GM19351 (cell line): ENCODE data around the gene UQCC2.

Experiments used
- ATAC-seq: cut with Tn5 transposase; IDR thresholded peaks from one replicate; pipeline ENCODE4 v1.9.1; 2021; ENCODE audit warnings: mild to moderate bottlenecking, moderate library complexity; ENCODE audit not compliant: unreplicated experiment

UQCC2 gene

DNA sequence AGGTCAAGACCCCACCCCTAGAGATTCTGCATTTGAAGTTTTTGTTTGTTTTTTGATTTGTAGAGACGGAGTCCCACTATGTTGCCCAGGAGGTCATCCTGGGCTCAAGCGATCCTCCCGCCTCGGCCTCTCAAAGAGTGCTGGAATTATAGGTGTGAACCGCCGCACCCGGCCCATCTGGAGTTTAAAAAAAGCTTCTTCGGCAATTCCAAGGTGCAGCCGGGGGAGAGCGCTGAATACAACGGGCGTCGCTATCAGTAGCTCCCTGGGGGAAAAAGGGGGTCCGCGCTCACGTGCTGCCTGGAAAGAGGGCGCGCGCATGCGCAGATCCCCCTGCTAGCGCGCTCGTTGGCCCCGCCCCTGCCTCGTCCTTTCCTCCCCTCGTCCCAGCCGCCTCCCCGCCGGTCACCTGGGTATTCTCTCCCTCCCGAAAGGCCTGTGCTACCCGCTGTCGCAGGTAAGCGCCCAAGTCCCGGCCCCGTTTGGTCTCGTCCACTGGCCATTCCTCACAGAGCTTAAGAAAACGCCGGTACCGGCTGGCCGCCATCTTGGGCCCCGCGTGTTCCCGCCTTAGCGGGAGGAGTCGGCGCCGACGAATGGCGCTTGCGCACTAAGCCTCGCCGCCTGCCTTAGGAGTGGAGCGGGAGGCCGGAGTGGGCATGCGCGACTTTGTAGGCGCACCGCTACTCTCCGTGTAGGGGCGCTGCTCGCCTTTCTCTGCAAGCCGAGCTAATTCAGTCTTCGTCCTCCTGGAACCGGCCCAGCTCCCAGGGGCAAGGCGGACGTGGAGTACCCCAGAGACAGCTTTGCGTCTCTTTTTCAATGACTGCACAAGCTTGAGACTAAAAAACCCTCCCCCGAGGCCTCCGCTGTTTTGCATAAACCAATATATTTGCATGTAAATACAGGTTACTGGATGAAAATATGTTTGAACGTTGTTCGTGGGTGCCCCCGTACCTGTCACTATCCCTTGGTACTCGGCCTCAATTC, at the start of gene UQCC2:
UQCC2 (minus strand) TSS at position 561 of the 990 bp plus-strand sequence; CDS start at position 547, 14 bp downstream.
- peak; percentile 87 for ATAC-seq

DNA sequence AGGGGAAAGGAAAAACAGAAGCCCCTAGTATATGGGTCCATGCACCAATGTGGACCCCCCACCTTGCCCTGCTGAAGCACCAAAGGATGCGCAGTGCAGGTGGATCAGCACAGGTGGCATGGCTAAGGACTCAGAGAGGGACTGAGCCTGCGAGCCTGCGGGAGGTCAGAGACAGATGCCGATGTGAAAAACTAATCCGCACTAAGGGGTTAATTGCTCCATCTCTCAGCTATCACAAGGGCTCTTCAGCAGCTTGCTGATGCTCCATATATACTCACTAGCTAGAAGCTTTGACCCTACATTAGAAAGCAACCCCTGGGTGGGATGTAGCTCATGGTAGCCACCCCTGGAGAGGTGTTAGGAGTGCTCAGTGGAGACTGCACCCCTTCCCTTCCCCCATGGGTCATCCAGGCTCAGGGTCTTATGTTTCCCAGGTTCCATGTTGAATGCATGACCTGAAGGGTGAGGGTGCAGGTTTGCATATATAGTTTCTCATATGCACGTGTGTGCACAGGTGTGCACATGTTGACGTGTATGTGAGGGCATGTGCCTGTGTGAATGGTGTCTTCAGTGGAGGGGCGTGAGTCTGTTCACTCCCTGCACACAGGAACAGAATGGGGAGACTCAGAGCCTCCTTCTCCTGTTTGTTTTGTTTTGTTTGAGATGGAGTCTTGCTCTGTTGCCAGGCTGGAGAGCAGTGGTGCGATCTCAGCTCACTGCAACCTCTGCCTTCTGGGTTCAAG, 48.6 kb upstream of the UQCC2 start:
- ATAC-seq = no peak

DNA sequence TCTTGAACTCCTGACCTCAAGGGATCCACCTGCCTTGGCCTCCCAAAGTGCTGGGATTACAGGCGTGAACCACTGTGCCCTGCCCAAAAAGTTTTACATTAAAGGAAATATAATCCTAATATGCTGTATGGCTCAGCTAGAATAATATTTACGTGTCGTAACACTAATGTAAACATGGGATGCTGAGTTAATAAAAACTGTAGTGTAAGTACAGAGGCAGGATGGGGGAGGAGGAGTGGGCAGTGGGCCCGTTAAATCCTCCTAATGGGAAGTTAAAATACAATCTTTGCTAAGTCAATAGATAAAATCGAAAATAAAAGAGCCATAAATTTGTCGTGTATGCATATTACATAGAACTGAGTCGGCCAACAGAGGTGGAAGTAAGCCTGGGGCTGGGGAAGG, 47.3 kb upstream of the UQCC2 start:
- no peak for ATAC-seq

DNA sequence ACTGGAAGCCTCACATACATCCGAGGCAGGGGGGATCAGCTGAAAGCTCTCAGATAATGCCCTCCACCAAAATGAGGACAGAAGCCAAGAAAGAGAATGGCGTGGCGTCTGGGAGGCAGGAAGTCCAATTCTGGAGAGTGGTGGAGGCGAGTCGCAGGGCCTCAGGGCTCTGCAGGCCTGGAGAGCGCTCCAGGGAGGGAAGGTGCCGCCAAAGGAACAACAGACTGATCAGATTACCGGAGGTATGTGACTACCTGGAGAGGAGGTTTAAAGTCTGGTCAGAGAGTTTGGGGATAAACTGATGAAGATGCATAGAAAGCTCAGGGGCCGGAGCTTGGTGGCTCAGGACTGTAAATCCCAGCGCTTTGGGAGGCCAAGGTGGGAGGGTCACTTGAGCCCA, 46.4 kb upstream of the UQCC2 start:
- no peak for ATAC-seq

DNA sequence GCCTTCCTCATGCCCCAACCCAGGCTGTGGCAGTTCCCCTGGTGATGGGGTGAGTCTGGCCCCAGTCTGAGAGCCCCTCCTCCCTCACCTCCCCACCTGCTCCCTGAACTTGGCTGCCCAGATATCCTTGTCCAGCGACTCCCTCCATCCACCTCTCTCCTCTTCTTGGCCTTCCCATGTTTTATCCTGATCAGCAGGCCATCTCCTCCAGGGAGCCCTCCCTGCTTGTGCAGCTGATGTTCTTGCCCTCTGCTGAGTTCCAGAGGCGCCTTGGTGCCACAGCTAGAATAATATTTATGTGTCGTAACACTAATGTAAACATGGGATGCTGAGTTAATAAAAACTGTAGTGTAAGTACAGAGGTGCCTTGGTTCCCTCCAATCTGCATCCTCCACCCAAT, 45.6 kb upstream of the UQCC2 start:
- no peak for ATAC-seq

DNA sequence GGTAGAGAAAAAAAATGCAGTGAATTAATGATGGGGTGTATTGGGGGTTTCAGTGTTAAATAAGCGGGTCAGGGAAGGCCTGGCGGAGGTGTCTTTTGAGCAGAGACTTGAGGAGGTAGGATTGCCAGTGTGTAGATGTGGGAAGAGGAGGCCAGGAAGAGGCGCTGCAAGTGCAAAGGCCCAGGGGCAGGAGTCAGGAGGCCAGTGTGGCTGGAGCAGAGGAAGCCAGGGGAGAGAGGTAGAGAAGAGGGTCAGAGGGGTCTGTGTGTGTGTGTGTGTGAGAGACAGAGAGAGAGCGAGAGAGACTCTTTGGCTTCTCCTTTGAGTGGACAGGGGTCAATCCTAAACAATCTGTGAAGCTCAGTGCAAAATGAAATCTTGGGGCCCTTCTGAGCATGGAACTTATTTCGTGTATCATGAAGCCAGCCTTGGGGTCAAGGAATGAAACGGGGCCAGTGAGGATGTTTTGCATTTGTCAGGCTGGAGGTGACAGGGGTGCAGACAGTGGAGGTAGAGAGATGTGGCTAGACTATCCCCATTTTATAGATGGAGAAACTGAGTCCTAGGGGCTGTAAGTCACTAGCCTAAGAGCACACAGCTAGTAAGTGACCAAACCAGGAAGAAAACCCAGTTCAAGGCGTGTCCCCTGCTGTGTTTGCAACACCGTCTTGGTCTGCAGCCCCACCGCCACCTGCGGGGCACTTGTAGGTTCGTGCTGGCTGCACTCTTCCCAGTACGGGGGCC, 44.9 kb upstream of the UQCC2 start:
- no peak for ATAC-seq

DNA sequence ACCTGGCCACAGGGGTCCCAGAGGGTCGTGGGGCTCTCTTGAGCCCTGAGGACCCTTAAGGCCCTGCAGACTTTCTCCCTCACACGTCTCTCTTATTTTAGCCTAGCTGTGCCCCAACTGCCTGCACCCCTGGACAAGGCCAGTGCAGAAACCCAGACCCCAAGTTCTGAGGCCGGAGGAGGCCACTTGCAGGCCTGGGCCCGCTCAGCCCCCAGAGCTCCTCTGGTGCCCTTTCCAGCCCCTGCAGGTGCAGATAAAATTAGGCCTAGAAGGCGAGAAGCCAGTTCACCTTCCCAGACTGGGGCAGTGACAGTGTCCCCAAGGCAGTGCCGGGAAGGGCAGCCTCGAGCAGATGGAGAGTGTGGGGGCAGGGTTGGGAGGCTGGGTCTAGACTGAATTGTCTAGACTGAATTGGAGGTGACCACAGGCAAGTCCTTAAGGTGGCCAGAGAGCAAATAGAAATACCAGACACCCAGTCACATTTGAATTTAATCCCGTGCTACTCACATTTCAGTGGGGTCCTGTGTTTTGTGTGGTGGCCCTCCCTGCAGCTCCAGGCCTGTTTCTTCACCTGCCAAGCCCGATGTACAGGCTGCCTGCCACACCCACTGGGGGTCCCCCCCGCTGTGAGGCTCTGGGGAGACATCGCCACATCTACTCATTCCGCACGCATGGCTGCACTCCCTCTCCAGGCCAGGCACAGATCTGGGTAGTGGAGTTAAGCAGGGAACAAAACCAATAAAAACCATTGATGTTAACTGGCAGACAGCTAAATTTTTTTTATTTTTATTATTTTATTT, 43.8 kb upstream of the UQCC2 start:
- no peak for ATAC-seq

DNA sequence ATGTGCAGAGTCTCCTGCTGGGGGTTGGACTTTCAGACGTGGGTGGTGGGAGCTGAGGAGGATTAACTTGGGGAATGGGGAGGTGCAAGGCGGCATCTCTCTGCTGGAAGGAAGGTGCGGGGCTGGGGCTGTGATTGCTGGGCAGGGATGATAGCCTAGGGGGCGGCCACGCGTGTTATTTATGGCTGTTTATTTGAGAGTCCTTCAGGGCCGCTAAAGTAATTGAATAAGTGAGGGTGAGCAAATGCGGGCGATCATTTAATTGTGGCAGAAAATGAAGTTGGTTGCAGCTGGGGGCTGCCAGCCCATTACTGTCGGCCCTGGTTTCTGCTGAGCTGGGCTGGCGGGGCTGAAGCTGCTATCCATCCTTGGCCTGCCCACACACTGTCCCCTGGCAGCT, 42.7 kb upstream of the UQCC2 start:
- ATAC-seq = no peak

DNA sequence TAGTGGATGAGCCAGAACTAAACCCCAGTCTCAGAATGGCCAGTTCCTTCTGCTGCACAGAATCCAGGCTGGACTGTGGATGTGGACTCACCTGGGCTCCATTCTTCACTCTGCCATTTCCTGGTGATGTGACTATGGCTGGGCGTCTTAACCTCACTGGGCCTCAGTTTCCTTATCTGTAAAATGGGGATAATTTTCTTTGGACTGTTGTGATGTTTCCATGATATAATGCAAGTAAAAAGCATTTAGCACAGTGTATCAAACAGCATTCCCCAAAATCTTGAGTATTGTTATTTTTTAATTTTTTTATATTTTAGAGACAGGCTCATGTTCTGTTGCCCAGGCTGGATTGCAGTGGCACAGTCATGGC, 41.1 kb upstream of the UQCC2 start:
- ATAC-seq = no peak

DNA sequence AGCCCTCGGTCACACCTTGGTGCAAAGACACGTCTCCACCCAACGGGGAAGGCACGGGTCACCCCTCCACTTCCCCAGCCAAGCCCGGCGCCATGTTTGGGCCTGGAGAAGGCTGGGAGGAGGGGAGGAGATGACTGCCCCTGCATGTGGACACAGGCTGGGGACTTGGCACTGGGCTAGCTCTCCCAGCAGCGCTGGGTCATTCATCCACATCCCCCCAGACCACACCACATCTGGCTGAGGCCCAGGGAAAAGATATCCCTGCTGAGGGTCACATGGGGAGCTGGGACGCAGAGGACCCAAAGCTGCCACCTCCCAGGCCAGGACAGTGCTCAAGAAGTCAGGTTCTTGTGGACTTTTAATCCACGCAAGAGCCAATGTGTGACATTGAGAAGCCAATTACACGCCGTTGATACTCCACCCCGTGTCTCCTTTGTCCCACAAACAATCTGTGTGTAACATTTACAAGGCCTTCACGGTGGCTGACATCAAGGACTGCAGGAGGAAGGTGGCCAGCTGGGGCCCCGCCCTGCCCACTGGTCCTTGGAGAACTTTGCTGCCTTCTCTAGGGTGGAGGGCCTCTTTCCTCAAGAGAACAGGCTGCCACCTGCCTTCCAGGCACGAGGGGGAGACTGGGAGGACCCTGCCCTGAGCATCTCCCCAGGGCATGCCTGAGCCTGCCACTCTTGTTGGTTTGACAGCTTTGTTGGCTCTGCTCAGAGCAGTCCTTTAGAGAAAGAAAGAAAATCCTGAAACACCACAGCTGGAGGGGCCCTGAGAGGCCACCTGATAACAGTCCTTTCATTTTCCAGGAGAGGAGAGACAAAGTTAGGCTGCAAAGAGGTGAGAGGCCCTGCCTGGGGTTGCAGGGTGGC, 40.5 kb upstream of the UQCC2 start:
- ATAC-seq = no peak

DNA sequence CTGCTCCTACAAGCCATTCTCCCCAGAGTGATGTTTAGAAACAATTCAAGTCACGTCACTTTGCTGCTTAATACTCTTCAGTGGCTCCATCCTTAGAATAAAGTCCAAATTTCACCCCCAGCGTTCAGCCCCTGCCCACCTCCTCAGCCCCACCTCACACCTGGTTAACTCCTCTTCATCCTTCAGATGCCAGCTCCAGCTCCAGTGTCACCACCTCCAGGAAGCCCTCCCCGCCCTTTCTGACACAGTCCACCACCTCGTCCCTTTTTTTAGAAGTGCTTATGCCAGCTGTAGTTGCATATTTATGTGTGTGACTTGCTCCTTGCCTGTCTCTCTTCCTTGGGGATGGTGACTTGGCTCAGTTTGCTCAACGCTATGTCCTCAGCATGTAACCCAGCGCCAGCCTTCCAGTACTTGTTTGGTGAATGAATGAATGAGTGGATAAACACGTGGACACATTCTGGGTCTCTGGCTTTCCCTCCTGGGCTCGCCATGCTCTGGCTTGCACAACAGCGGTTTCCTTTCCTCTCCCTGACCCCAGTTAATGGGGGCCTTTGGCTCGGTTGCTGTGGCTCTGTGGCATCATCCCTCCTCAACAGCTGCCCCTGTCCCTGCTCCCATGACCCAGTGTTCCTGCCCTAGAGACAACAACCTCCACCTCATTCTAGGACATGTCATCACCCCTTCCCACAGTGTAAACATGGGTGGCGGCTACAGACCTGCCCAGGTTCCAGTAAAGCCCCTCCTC, 38.9 kb upstream of the UQCC2 start:
- no peak for ATAC-seq

DNA sequence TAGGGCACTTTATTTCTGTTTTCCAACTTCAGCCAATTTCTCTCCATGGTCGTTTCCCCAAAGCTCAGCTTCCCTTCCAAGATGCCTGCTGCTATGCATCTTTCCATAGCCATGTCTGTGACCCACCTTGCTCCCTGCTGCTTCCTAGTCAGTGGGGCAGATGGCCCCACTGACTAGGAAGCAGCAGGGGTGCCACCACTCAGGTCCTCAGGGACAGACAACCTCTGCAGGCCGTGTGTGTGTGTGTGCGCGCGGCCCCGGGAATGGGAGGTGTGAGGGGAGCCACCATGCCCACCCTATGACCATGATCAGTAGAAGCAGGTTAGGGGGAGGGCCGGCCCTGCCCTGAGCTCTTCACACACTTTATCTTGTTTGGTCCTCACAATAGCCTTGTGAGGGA, 37.9 kb upstream of the UQCC2 start:
- ATAC-seq = no peak

DNA sequence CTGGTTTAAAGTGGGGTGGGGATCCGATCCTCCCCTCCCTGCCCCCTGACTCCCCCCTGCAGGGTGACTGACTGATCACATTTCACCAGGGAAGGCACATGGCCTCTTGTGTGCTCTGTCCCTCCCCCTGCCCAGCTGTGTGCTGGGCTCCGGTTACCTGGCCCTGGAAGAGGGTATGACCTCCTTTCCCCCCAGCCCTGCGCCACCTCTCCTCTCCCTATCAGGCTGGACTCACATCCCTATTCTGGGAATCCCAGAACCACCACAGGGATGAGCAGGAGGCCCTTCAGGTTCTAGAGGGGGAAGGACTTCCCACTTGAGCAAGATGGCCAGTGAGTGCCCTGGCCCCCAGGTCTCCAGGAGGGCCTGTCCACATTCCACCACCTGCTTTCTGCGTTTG, 37.3 kb upstream of the UQCC2 start:
- no peak for ATAC-seq

DNA sequence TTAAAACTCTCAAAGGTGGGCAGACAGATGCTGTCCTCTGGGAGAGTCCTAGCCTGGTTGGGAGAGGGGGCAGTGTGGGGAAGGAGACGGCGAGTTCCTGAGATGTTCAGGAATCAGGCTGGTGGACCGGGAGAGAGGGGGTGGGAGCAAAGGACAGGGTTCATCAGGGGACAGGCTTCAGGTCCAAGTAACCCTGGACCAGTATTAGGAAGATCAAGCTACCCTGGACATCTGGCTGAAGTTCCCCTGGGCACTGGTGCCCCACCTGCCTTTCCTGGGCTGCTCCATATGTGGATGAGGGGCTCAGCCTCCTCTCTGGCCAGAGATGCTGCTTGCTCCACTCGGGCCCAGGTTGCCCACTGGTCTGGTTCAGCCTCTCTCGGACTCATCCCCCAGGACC, 36.3 kb upstream of the UQCC2 start:
- no peak for ATAC-seq

DNA sequence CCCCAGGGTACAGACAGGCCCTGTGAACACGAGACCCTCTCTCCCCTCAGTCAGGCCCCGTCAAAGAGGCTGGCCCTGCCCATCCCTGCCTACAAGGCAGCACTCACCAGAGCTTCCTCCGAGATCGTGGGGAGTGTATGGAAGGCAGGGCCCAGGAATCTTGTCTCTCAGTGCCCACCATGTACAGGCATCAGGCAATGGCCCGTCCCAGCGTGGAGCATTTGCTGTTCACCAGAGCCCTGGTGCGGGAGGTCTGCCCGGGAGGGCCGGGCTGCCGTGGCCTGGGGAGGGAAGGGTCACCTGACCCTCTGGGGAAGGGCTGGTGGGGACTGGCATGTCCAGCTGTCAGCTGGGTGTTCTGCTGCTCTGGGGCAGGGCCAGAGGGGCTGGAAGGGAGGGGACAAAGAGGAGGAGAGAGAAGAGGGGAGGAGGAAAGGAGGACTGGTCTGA, 35.2 kb upstream of the UQCC2 start, which contains the start of gene IP6K3:
IP6K3 (minus strand) TSS at position 255 of the 450 bp plus-strand sequence. CDS start 11,429 bp downstream, outside the sequence.
- no peak for ATAC-seq

DNA sequence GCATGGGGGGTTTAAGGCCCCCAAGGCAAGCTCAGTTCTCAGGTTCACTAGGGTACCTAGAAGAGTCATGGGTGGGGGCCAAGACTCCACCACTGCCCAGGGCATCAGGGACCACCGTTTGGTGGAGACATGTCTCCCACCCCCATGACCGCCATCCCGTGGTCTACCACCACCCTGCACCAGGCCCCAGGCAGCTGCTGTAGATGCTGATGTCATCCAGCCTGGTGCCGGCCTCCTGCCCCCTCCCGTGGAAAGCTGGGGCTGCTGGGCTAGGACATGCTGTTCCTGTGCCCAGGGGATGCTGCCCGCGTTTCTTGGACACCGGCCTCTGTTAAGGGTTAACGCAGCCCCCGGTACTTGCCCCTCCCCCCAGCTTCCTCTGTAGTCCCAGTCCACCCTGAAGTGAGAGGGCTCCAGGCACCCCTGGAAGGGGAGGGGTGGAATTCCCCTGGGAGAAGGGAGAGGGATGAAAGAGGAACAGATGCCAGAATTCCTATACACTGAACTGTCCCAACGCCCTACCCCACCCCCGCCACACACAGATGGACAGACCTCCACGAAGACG, 34.6 kb upstream of the UQCC2 start:
- ATAC-seq = no peak

DNA sequence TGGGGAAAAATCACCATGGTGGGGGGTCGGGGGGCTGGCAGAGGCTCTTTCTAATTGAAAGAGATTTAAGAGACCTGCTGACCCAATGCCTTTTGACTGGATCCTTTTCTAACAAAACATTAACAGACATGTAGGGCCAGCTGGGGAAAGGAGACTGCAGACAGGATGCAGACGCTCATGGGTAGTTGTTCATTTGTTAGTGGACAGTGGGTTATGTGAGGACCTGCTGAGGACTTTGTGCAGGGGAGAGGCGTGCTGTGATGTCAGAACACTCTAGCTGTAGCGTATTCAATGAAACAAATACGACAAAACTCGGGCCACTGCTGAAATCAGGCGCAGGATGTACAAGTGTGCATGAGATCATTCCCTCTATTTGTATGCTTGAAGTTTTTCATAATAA, 34.0 kb upstream of the UQCC2 start:
- ATAC-seq = no peak

DNA sequence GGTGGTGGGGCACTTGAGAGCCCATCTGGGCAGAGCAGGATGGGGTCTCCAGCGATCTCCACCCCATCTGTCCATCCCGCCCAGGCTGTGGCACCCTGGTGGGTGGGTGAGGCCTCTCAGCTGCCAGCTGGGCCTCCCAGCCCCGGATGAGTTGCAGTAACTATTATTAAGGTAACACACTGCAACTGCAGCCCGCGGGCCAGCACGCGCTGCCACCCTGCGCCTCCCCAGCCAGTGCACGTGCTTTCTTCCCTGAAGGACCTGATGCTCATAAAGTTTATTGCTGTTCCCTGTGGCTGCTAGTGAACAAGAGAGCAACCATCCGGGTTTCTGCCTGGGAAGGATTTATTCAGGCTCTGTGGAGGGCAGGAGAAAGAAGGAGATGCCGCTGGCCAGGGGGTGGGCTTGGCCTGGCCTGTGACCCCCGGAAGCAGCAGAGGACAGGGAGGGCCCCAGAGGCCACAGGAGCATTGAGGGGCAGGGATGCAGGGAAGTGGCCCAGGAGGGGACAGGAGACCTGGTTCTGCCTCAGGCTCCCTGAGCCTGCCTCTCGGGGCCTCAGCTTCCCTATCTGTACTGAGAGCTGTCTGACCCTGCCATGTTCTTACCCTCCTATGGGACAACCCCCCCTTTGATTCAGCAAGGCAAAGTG, 33.5 kb upstream of the UQCC2 start:
- no peak for ATAC-seq
